Muscle layer of colon (tissue), 2 donors: ENCODE results near the gene EPHA2.
"Not testable (repeated sequence)": the region's sequence is repeated elsewhere in the genome, so short reads cannot be mapped to it uniquely, and the experiment has no call there.

Experiments used
- H3K27ac ChIP-seq: one replicate; pipeline ENCODE4 v1.7.0; 2013; ENCODE audit warnings: low read depth, mild to moderate bottlenecking, low read length, moderate library complexity
- H3K27me3 ChIP-seq, 2 donors: one replicate each; pipeline ENCODE4 v1.7.0; 2013; ENCODE audit warnings: low read length in 2 of 2, mild to moderate bottlenecking in 2 of 2; ENCODE audit not compliant: insufficient read depth in 2 of 2, control insufficient read depth in 1 of 2
- H3K36me3 ChIP-seq: one replicate; pipeline ENCODE4 v1.7.0; 2013; ENCODE audit warnings: mild to moderate bottlenecking, low read length; ENCODE audit not compliant: insufficient read depth
- H3K4me1 ChIP-seq: one replicate; pipeline ENCODE4 v1.7.0; 2013; ENCODE audit warnings: mild to moderate bottlenecking, low read length; ENCODE audit not compliant: insufficient read depth
- H3K4me3 ChIP-seq, 2 donors: one replicate each; pipeline ENCODE4 v1.7.0; 2013; ENCODE audit warnings: low read length in 2 of 2, low read depth in 1 of 2, mild to moderate bottlenecking in 1 of 2, moderate library complexity in 1 of 2
- H3K9ac ChIP-seq: one replicate; pipeline ENCODE4 v1.7.0; 2013; ENCODE audit warnings: low read length
- H3K9me3 ChIP-seq: one replicate; pipeline ENCODE4 v1.7.0; 2013; ENCODE audit warnings: mild to moderate bottlenecking, low read length
- donor health status: abdominal sarcoma.
- donor health status: Adenocarcinoma of cecum.

The EPHA2 gene

GRCh38 chr1:16164213-16165072 lies 8.6 kb upstream of the EPHA2 start:
- Histone ChIP-seq H3K27me3 (no peaks in the 10 kb centered on the region), H3K27ac (no peak overlapping the region), H3K4me1 (no peaks in the 10 kb centered on the region), H3K36me3 (no peaks in the 10 kb centered on the region), H3K9ac (no peak overlapping the region), H3K9me3 (no peaks in the 10 kb centered on the region), H3K4me3 (no peak overlapping the region)

DNA sequence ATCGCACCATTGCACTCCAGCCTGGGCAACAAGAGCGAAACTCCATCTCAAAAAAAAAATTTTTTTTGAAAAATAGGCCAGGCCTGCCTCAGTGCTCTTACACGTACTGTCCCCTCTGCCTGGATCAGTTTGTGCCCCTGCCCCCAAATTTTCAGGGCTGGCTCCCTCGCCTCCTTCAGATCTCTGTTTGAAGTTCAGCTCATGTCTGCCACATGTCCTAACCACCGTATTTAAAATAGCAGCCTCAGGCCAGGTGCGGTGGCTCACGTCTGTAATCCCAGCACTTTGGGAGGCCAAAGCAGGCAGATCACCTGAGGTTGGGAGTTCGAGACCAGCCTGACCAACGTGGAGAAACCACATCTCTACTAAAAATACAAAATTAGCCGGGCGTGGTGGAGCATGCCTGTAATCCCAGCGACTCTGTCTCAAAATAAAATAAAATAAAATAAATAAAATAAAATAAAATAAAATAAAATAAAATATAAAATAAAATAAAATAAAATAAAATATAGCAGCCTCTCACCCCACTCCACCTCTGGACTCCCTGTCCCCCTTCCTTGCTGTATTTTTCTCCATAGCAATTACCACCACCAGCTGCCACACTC lies 7.8 kb upstream of the EPHA2 start:
- not testable (repeated sequence) for H3K27me3 ChIP-seq, H3K9me3 ChIP-seq, H3K27ac ChIP-seq, H3K4me3 ChIP-seq, H3K36me3 ChIP-seq, H3K9ac ChIP-seq, H3K4me1 ChIP-seq

GRCh38 chr1:16162163-16162822 lies 6.4 kb upstream of the EPHA2 start:
- H3K4me3 ChIP-seq, result no peak overlapping the region
- H3K27ac ChIP-seq, result no peak overlapping the region
- no peaks in the 10 kb centered on the region for H3K9me3 ChIP-seq
- H3K36me3 ChIP-seq, result no peaks in the 10 kb centered on the region
- no peak overlapping the region for H3K9ac ChIP-seq
- no peaks in the 10 kb centered on the region for H3K4me1 ChIP-seq
- no peaks in the 10 kb centered on the region for H3K27me3 ChIP-seq

- H3K27ac ChIP-seq, result no peak overlapping the region
Observed at GRCh38 chr1:16161717-16162116, 5.8 kb upstream of the EPHA2 start.

DNA sequence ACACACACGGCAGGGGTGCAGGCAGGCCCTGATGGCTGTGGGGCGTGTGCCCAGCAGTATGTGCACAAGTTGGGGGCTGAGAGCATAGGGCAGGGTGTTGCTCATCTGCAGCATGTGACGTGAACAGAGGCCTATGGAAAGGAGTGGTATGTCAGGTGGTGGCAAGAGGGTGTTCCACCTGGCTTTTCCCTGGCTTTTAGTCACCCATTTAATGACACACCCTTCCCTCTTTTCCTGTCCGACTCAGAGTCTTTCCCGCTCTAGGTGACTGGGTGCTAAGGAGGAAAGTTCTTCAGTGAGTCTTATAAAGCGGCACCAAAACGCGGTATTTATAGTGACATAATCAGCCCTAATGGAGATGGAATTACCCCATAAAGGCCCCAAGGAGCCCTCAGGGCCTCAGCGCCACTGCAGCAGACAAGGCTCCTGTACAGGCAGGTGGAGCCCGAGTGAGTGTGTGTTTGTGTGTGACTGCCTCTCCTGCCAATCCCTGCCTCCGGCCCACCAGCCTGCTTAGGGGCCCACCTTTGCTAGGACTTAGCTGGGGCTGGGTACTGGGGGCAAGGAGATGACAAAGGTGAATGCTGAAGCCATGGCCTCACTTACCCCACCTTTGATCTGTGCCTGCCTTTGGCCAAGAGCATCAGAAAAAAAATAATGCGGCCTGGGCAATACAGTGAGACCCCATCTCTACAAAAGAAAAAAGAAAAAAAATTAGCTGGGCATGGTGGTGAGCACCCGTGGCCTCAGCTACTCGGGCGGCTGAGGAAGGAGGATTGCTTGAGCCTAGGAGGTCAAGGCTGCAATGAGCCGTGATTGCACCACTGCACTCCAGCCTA lies 3.3 kb upstream of the EPHA2 start:
- no peaks in the 10 kb centered on the region for H3K27me3 ChIP-seq
- no peaks in the 10 kb centered on the region for H3K36me3 ChIP-seq
- no peak overlapping the region for H3K27ac ChIP-seq
- H3K4me3 ChIP-seq, result no peak overlapping the region
- peaks cover 8% of the 10 kb centered on the region for H3K4me1 ChIP-seq
- no peaks in the 10 kb centered on the region for H3K9me3 ChIP-seq
- H3K9ac ChIP-seq, result no peak overlapping the region

More at GRCh38 chr1:16161717-16162116, 5.8 kb upstream of the EPHA2 start:
- Histone ChIP-seq H3K9ac (no peak overlapping the region), H3K9me3 (no peaks in the 10 kb centered on the region), H3K4me3 (no peak overlapping the region), H3K36me3 (no peaks in the 10 kb centered on the region), H3K4me1 (no peaks in the 10 kb centered on the region), H3K27me3 (no peaks in the 10 kb centered on the region)

GRCh38 chr1:16158025-16158424 lies 2.2 kb upstream of the EPHA2 start:
- Histone ChIP-seq H3K27ac (no peak overlapping the region), H3K9ac (no peak overlapping the region), H3K27me3 (no peaks in the 10 kb centered on the region), H3K4me1 (peaks cover 19% of the 10 kb centered on the region), H3K36me3 (no peaks in the 10 kb centered on the region), H3K4me3 (no peak overlapping the region), H3K9me3 (no peaks in the 10 kb centered on the region)

GRCh38 chr1:16156848-16157495 lies 1.1 kb upstream of the EPHA2 start:
- Histone ChIP-seq H3K9me3 (no peaks in the 10 kb centered on the region), H3K27me3 (no peaks in the 10 kb centered on the region), H3K36me3 (no peaks in the 10 kb centered on the region), H3K27ac (no peak overlapping the region), H3K9ac (no peak overlapping the region), H3K4me1 (peaks cover 19% of the 10 kb centered on the region), H3K4me3 (no peak overlapping the region)

DNA sequence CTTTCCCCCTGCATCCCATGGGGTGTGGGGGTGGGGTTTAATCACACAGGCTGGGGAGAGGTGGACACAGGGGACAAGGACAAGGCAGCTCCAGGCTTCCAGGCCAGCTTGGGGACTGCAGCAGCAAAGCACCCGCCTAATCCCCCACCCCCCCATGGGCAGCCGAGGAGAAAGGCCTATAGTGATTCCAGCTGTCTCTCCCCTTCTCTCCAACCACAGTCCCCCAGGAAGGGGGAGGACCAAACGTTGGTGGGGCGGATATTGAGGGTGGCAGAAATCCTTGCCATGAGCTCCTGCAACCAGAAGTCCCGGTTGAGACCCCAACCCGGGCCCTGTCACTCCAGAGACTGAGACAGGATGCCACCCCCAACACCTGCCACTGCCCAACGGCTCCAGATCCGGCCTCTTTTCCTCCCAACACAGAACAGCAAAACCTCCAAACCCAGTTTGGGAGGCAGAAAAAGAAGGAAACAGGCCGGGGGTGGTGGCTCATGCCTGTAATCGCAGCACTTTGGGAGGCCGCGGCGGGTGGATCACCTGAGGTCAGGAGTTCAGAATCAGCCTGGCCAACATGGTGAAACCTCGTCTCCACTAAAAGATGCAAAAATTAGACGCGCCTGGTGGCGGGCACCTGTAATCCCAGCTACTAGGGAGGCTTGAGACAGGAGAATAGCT lies 1.7 kb downstream of the EPHA2 start:
- Histone ChIP-seq H3K36me3 (no peaks in the 10 kb centered on the region), H3K9me3 (no peaks in the 10 kb centered on the region), H3K9ac (no peak overlapping the region), H3K27me3 (no peaks in the 10 kb centered on the region), H3K27ac (no peak overlapping the region), H3K4me1 (peaks cover 31% of the 10 kb centered on the region), H3K4me3 (peak overlapping the region; percentile 60 to 74)

DNA sequence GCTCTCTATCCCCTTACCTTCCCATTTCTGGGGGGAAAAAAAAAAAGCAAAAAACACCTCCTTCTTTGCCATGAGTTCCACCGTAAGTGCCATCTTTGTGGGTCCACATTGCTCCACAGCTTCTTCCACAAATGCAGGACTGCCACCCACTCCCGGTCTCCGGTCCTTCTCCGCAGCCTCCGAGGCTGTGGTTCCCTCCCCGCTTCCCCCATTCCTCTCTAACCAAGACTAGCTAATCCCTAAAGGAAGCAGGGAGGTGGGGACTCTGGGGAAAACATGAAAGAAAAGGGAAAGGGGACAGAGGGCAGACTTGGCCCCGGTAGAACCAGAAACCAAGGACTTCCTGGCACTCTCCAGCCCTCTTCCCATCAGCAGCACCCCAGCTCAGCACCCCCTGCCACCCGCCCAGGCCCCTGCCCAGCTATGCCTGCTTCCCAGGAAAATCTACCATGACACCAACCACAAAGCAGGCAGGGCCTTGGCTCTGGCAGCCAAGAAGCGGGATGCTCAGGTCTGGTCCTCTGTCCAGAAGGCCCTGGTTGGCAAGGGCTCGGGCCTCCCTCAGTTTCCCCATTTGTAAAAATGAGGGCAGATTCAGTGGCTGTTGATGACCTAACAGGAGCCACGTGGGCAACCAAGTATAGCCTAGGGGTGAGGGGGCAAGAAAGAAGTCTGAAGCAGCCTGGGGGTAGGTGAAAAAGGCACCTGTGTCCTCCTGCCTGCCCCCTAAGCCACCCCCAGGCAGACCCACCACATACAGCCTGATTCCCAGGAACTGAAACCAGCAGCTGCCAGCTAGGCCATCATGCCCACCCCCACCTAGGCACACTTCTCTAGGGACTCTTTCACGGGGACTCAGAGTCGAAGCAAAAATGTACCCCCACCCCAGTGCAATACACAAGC lies 2.5 kb downstream of the EPHA2 start:
- Histone ChIP-seq H3K36me3 (no peaks in the 10 kb centered on the region), H3K9me3 (no peaks in the 10 kb centered on the region), H3K27ac (no peak overlapping the region), H3K4me3 (peak overlapping the region in 1 of 2 donors; percentile 60), H3K4me1 (peaks cover 31% of the 10 kb centered on the region), H3K9ac (no peak overlapping the region), H3K27me3 (no peaks in the 10 kb centered on the region)
